Panc1 (cell line): ENCODE data around the gene TMTC2.

Experiments
- CTCF ChIP-seq: fragments of 450-650 bp; IDR thresholded peaks from 2 replicates; pipeline ENCODE4 v1.5.1; 2017; ENCODE audit warnings: mild to moderate bottlenecking
- POLR2AphosphoS5 ChIP-seq: IDR thresholded peaks from 2 replicates; pipeline ENCODE4 v1.6.1; 2012; ENCODE audit warnings: mild to moderate bottlenecking, low read depth, low read length, moderate library complexity
- REST ChIP-seq, 2 experiments: IDR thresholded peaks; 2 replicates each; pipeline ENCODE4 v1.6.1; 2011 to 2012; ENCODE audit warnings: low read depth in 2 of 2, control low read depth in 1 of 2, low read length in 1 of 2, mild to moderate bottlenecking in 1 of 2, moderate library complexity in 1 of 2; ENCODE audit not compliant: insufficient read depth in 1 of 2
- SIN3A ChIP-seq: IDR thresholded peaks from 2 replicates; pipeline ENCODE4 v1.6.1; 2012; ENCODE audit warnings: low read depth, mild to moderate bottlenecking, low read length, moderate library complexity, borderline replicate concordance; ENCODE audit not compliant: insufficient read depth

GRCh38 chr12:82919388-82920054 lies 232.8 kb downstream of the TMTC2 start:
- TF ChIP-seq SIN3A (no peak), CTCF (no peak), POLR2AphosphoS5 (no peak), REST (IDR thresholded peaks at IDR 0.05; ENCODE audit: insufficient read depth in 1 of 2, low read depth in 2 of 2, low read length in 1 of 2) (no peak)
